Stimulated activated CD8-positive, alpha-beta memory T cell treated with anti-CD3 and anti-CD28 coated beads, Interleukin-7, amount 100 ng/mL, for 48 hours (primary cell): ENCODE measurements around the gene PPP2R2D.
"Not testable (repeated sequence)": the region's sequence is repeated elsewhere in the genome, so short reads cannot be mapped to it uniquely, and the experiment has no call there.

Experiments used
- DNase-seq, 2 donors: peaks; one replicate each; pipeline ENCODE4 v3.0.0-alpha.2; 2020; ENCODE audit warnings: low read depth in 1 of 2; ENCODE audit errors: extremely low read depth in 1 of 2

Gene PPP2R2D

DNA sequence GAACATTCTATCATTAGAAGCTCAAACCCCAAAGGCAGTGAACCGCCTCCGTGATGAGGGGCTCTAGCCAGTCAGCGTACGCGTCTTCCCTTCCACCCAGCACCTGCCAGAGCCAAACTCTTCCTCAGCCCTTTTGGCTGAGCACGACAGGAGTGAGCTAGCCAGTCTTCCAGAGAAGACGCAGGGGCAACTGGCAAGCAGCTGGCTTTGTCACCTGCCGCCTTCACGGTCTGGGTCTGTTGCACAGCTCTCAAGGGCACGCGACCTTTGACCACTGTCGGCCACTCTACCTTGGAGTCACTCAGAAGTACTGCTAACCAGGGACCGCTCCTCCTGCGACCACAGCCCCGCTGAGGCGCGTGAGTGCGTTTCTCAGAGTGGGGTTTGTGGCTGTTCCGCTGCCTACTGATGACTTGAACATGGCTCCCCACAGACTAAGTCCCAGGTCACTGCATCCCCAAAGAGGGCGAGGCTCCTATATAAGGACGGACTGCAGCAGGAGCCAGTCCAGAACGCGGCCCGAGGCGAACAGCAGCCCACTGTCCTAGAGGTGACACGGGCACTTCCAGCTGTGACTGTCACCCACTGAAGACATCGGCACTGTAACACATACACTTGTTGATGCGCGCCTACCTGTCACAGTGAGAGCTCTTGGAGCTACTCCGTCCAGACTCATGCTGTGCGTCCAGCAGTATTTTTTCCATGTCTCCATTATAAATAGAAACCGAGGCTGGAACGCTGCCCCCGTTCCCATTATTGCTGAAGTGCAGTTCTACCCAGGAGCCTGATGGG, 72.5 kb downstream of the PPP2R2D start:
- no peak for DNase-seq

DNA sequence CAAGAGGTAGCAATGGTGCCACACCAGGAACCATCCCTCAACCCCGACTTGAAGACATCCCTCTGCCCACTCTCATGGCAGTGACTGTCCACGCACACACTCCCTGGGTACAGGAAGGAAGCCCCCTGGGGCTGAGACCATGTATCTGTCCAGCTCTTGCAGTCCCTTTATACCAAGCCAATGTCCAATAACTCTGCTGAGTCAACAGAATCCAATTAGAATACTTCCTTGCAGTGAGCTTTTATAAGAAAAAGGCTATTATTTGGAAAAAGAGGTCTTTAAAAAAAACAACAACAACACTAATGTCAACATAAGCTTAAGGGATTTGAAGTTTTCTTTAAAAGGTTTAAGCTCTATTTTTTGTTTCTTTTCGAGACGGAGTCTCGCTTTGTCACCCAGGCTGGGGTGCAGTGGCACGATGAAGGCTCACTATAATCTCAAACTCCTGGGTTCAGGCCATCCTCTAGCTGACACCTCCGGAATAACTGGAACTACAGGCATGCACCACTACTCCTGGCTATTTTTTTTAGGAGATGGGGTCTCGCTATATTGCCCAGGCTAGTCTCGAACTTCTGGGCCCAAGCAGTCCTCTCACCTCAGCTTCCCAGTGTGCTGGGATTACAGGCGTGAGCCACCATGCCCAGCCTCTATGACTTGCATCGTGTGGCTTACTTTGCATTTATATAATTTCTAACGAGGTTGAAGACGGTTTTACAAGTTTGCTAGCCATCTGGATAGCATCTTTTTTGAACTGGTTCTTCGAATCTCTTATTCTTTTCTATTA, 73.4 kb downstream of the PPP2R2D start:
- DNase-seq = no peak

DNA sequence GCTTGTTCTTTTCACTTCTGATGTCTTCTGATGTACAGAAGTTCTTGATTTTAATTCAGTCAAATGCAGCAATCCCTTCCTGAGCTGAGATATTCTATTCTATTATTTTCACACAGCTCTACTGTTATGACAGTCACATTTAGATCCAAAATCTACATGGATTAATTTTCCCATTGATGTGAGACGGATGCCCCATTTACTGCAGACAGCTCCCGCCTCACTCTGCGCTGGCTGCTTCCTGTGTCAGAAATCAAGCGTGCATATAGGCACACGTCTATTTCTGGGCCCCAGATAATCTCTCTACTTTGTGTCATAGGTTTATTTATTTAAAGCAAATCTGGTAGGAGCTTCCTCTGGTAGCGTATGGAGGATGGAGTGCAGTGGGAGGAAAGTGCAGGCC, 74.2 kb downstream of the PPP2R2D start:
- no peak for DNase-seq

DNA sequence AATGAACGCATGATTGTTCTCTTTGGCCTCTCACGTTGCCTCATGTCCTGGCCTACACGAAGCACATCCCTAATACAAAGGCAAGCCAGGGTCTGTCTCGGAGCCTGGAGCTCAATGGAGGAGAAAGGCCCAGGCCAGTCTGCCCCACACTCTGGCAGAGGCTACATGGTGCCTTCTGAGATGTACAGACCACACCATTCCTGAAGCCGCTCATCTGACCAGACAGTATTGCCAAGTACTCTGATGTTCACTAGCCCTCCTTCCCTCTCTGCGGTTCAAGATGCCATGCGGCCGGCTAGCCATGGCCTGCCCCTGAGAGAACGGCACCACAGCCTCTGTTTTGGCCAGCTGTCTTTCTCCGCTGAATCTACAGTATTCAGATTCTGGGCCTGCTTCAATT, 75.0 kb downstream of the PPP2R2D start:
- DNase-seq = no peak

DNA sequence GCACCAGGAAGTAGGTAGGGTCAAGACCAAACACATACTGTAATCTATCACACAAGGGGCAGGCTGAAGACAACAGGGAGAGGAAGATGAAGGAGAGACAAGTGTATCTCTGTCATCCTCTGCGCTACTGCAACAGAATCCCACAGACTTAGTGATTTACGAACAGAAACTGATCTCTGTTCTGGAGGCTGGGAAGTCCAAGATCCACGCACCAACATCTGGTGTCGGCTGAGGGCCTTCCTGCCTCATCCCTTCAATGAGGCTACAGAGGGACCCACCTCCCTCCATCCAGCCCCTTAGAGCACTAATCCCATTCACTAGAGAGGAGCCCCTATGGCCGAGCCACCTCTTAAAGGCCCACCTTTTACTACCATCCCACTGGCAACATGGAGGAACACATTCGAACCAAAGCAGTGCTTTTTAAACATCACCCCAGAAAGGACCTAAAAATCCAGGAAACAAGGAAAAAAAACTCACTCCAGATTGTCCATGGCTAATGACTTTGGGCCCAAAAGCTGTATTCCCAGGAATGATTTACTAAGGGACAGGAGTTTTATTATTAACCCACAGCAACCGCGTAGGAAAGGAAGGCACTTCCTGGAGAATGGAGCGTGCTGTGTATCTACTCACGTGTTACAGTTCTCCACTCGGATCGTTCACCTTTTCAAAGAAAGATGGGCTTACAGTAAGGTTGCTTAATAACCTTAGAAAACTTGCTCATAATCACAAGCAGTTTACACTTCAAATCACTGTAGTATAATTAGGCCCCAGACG, 76.7 kb downstream of the PPP2R2D start:
- no peak for DNase-seq

DNA sequence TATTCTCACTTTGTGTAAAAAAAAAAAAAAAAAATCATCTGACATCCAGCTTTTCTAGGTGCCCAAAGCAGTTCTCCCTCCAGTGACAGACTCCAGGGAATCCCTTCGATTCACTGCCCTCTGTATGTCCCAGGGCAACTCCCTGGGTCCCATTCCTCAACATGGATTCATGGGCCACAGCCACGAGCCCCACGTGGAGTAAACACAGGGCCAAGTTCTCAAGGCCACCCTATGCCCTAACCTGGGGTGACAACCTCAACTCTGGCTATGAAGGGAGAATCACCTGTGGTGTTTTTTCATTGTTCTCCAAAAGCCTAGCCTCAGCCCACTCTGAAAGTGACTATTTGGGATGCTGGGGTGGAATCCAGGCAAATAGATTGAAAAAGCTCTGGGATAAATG, 77.6 kb downstream of the PPP2R2D start:
- no peak for DNase-seq

DNA sequence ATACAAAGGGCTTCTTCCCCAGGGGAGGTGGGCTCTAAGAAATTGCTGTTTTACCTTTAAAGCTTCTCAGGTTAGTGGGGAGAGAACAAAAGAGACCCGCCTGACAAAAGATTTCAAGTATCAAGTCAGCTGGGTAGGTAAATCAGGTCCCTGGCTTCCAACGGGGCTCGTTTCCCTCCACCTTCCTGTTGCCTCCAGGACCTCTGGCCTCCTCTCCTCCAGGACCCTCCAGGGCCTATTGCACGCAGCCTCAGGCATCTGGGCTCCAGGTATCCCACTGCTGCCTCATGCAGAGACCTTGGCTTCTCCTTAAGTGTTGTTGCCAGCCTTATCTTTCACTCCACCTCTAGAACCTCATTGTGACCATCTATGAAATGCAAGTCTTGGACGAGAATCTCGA, 78.0 kb downstream of the PPP2R2D start:
- no peak for DNase-seq

DNA sequence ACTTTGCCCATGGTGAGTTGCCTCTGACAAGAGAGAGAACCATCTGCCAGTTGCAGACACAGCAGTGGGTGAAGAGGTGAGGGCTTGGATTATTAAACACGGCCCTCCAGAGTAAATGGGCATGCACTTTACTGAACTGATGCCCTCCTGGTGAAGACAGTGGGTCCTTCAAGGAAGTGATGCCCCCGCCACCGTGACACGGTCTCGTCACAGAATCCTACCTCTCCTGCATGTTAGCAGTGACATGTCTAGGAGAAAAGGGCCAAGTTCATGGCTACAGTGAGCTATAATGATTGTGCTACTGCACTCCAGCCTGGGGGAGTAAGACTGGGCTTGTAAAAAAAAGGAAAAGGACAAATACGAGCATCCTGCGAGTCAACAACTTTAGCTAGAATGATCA, 78.5 kb downstream of the PPP2R2D start:
- no peak for DNase-seq

DNA sequence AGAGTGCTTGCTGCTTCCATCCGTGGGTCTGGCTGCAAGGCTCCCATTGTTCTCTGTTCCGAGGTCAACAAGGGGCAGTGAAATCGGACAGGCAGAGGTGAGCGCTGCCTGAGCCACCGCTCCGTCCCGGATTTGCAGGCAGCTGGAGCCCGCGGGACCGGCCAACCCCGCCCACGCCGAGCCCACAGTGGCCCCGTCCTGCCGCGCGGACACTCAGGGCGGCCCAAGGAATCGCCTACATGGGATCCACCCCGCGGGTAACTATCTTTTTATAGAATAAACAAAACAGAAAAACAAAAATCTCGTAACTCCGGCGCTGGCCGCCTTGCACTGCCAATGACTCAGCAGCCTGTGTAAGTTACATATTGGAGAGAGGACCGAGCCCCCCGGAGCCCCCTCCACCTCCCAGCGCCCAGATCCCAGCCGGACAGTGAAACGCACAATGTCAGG, 79.0 kb downstream of the PPP2R2D start:
- no peak for DNase-seq

DNA sequence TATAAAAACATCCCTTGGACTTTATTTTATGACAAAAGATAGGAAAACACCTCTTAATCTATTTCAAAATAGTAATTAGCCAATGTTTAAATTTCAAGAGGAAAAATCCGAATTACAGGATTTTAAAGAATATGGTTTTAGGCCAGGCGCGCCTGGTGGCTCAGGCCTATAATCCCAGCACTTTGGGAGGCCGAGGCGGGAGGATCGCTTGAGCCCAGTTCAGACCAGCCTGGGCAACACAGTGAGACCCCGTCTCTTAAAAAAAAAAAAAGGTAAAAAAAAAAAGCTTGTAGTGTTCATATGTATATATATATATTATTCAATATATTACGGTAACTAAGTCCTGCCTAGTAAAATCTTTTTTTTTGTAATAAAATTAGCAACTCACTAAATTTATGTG, 79.5 kb downstream of the PPP2R2D start:
- no peak for DNase-seq

DNA sequence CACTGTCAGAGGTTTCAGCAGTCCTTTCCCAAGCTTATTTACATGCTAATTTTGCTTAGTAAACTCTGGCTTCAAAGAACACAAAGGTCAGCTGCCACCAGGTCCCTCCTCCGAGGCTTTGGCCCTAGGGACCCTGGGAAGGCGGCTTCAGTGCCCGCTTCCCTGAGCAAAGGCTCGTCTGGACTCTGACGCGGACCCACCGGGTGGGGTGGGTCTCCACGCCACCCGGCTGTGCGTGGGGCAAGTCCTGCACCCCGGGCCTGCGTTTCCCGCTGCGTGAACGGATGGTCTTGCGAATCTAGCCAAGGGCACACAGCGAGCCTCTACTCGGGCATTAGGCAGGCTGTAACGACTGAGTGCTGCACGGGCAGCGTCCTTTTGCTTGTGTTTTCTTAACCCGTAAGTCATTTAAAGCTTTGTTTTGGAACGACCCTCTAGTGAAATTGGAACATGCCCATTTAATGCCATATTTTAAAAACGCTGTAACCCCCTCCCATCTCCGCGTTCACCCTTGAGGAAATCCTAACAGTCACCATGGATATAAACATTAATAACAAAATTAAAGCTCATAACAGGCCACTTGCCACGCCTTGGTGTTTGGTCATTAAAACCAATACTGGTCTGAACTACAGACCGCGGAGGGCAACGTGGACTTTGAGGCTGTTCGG, 80.1 kb downstream of the PPP2R2D start:
- DNase-seq = no peak

DNA sequence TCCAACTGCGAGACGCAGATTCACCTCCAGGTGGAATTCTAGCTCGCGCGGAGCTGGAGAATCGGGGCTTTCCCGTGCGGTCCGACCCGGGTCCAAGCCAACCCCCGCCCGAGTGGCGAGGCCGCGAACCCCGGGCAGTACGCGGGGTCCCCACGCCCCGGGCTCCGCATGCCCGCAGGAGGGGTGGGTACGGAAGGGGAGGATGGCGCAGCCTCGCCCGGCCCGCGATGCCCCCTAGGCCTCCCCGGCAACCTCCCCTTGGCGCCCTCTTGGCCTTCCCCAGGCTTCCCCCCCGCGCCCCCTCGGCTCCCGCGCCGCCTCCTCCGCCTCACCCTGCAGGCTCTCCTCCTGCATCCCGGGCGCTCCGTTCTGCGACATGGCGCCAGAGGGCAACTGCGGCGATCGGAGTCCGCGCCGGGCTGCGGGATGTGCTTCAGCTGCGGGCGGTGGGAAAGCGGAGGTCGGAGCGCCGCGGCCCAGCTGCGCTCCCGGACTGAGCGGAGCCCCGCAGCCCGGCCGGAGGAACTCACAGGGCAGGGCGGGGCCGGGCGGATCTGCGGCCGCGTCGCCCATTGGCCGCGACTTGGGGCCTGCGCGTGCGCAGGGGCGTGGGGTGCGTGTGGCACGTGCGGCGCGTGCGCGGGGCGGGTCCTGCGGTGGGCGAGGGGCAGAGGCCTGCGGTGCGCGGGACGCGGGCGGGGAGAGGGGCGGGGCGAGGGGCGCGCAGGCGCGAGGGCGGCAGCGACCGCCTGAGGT, 80.8 kb downstream of the PPP2R2D start, which contains the start of gene BNIP3:
BNIP3 (minus strand) TSS at position 495 of the 756 bp plus-strand sequence; CDS start at position 378, 117 bp downstream.
- DNase-seq = peak; percentile 85 to 90

DNA sequence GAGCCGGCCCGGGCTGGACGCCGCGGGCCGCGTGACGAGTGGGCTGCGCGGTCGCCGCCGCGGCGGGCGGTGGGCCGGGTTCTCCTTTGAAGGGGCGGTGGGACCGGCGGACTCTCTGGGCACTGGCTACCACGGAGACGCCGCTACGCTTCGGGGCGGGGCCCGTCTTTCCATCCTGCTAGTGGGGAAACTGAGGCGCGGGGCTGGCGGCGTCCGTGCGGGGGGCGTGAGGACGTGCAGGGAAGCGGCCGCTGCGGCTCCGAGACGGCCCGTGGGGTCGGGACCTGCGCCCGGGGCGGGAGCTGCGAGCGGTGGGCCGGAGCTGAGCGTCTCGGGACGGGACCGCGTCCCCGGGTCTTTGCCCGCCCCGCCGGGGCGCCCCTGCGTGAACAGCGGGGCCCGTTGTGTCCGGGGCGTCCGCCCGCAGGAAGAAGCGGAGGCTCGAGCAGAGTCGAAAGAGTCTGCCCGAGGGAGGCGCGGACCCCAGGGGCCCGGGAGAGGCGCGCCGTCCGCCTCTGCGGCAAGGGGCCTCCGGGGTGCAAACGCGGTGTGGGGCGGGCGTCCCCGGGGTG, 81.5 kb downstream of the PPP2R2D start:
- no peak for DNase-seq

DNA sequence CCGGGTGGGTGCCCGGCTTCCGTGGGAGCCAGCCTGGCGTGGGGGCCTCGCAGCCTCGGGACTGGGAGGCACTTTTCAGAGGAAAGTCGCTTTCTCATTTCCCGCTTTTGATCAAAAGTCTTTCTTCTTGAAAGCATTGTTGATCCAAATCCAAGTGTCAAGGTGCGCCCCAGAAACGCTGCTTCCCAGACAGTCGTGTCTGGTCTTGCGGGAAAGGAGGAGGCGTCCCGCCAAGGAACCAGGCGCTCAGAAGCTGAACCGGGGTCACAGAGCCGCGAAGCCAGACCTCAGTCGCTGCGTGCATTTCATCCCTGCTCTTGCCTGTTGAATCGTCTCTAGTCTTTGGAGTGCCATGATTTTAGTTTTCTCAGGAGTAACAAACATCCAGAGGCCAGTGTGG, 82.0 kb downstream of the PPP2R2D start:
- no peak for DNase-seq

DNA sequence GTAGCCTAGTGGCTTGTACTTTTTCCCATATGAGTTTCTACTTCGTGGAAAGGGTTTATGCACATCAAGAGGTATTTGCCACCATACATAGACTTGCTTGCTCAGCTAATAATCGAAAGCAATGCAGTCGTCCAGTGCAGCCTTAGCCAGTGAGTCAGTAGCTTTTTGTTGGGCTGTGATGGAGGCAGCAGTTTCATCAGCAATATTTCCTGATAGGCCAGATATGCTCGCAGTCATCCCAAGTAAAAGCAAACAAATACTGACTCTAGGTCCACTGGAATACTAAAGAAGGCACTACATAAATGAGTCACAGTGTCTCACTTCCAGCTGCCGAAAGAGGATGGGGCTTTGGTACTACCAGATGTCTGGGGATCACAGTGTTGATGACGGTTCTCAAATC, 83.0 kb downstream of the PPP2R2D start:
- no peak for DNase-seq

DNA sequence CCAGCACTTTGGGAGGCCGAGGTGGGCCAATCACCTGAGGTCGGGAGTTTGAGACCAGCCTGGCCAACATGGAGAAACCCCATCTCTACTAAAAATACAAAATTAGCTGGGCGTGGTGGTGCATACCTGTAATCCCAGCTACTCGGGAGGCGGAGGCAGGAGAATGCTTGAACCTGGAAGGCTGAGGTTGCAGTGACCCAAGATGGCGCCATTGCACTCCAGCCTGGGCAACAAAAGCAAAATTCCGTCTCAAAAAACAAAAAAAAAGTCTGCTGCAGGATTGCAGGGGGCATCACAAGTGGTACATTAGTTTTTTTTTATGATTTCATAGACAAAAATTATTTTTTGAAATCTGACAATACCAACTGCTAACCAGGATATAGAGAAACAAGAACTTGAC, 86.0 kb downstream of the PPP2R2D start:
- not testable (repeated sequence) for DNase-seq

DNA sequence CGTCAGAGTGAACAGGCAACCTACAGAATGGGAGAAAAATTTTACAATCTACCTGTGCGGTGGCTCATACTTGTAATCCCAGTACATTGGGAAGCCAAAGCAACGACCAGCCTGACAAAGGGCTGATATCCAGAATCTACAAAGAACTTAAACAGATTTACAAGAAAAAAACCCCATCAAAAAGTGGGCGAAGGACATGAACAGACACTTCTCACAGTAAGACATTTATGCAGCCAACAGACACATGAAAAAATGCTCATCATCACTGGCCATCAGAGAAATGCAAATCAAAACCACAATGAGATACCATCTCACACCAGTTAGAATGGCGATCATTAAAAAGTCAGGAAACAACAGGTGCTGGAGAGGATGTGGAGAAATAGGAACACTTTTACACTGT, 86.5 kb downstream of the PPP2R2D start:
- DNase-seq = not testable (repeated sequence)

DNA sequence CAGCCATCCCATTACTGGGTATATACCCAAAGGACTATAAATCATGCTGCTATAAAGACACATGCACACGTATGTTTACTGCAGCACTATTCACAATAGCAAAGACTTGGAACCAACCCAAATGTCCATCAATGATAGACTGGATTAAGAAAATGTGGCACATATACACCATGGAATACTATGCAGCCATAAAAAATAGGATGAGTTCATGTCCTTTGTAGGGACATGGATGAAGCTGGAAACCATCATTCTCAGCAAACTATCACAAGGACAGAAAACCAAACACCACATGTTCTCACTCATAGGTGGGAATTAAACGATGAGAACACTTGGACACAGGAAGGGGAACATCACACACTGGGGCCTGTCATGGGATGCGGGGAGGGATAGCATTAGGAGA, 87.0 kb downstream of the PPP2R2D start:
- DNase-seq = not testable (repeated sequence)

DNA sequence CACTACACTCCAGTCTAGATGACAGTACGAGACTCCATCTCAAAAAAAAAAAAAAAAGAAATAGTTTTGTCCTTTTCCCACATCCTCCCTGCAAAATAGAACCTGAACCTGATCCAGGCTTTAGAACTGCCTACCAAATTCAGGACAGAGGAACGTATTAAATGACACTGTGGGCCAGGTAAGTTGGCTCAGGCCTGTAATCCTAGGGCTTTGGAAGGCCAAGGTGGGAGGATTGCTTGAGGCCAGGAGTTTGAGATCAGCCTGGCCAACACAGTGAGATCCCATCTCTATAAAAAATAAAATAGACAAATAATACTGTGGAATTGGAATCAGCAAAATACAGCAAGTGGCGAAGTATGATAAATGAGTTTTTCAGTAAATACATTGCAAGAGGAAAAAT, 90.9 kb downstream of the PPP2R2D start:
- no peak for DNase-seq

DNA sequence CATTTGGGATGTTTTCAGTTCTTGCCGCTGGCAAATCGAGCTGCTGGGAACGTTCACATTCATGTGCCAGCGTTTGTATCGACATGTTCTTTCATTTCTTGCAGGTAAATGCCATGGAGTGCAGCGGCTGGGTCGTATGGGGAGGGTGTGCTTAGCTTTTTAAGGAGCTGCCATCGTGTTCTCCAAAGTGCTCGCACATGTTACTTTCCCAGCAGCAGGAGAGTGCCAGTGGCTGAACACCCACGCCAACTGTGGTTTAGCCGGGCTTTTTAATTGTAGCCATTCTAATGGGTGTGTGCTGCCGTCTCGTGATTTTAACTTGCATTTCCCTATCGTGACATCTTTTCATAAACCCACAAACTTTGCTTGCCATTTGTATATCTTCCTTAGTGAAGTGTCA, 92.5 kb downstream of the PPP2R2D start:
- no peak for DNase-seq
